B cell (primary cell): Measurements from ENCODE around the gene TCF25. TPM values are rescaled to one million over a fixed set of nuclear protein-coding genes. Genes with fewer than 3 reads are reported as not detected.

Experiments
- ATAC-seq: fragments of 200-7000 bp; cut with Tn5 transposase; one replicate; pipeline ENCODE4 v1.10.0; 2021; ENCODE audit warnings: low read depth, mild to moderate bottlenecking, moderate number of reproducible peaks, moderate library complexity
- CTCF ChIA-PET: fragments of 350-600 bp; sonication (Branson Sonifier 250); formaldehyde crosslinking; loops from one replicate; lab custom pipeline; 2021; ENCODE audit warnings: antibody characterized with exemption, inconsistent platforms; lab: Charles Lee
- POLR2A ChIA-PET: fragments of 350-600 bp; sonication (Branson Sonifier 250); formaldehyde crosslinking; loops from one replicate; lab custom pipeline; 2021; ENCODE audit warnings: antibody characterized with exemption; lab: Charles Lee
- DNase-seq: peaks from one replicate; pipeline ENCODE4 v3.0.0; 2013
- H2AFZ ChIP-seq: 2 replicates; pipeline ENCODE4 v1.6.1; 2012; ENCODE audit warnings: mild to moderate bottlenecking, low read depth, low read length; ENCODE audit not compliant: insufficient read depth, poor library complexity, severe bottlenecking
- H3K27ac ChIP-seq, 2 donors: 1 replicate in 1 of 2; 2 replicates in 1 of 2; pipeline ENCODE4 v1.5.1; 2012 to 2013; ENCODE audit warnings: low read length in 2 of 2, mild to moderate bottlenecking in 2 of 2, moderate library complexity in 1 of 2
- H3K27me3 ChIP-seq, 4 experiments: fragments of 200-600 bp in 1 of 4; sonication (generic) in 1 of 4; replicated peaks in 1 of 4; 1 replicate in 2 of 4; 2 replicates in 2 of 4; pipeline versions ENCODE4 v1.6.1 to v1.7.0; 2013 to 2016; ENCODE audit warnings: low read length in 3 of 4, mild to moderate bottlenecking in 2 of 4, mixed read lengths in 1 of 4, moderate library complexity in 1 of 4; ENCODE audit not compliant: insufficient read depth in 4 of 4, control insufficient read depth in 3 of 4; ENCODE audit errors: control extremely low read depth in 1 of 4
- H3K36me3 ChIP-seq, 2 experiments: replicated peaks in 1 of 2; 1 replicate in 1 of 2; 2 replicates in 1 of 2; pipeline versions ENCODE4 v1.6.1 to v1.7.1; 2013; ENCODE audit warnings: low read length in 1 of 2; ENCODE audit not compliant: insufficient read depth in 2 of 2, control insufficient read depth in 1 of 2; ENCODE audit errors: control extremely low read depth in 1 of 2, extremely low read depth in 1 of 2
- H3K4me1 ChIP-seq, 2 donors: fragments of 200-600 bp in 1 of 2; sonication (generic) in 1 of 2; 1 replicate in 1 of 2; 2 replicates in 1 of 2; pipeline versions ENCODE4 v1.5.1 to v1.6.1; 2013 to 2017; ENCODE audit warnings: low read length in 2 of 2; ENCODE audit not compliant: control insufficient read depth in 2 of 2, insufficient read depth in 2 of 2
- H3K4me2 ChIP-seq: replicated peaks from 2 replicates; pipeline ENCODE3; 2012; ENCODE audit warnings: mild to moderate bottlenecking, low read depth, low read length; ENCODE audit not compliant: poor library complexity, severe bottlenecking
- H3K4me3 ChIP-seq, 5 experiments: fragments of 200-600 bp in 1 of 5; sonication (generic) in 1 of 5; 1 replicate in 3 of 5; 2 replicates in 2 of 5; pipeline versions ENCODE4 v1.5.1 to v1.7.0; 2011 to 2016; ENCODE audit warnings: low read length in 4 of 5, mild to moderate bottlenecking in 4 of 5, low read depth in 2 of 5, control low read depth in 1 of 5, moderate library complexity in 1 of 5; ENCODE audit not compliant: insufficient read depth in 1 of 5; ENCODE audit errors: control extremely low read depth in 1 of 5, extremely low read depth in 1 of 5
- H3K79me2 ChIP-seq: fragments of 200-600 bp; sonication (generic); one replicate; pipeline ENCODE4 v1.6.0; 2016; ENCODE audit warnings: low read length; ENCODE audit not compliant: control insufficient read depth, insufficient read depth
- H3K9ac ChIP-seq: fragments of 200-600 bp; sonication (generic); 2 replicates; pipeline ENCODE4 v1.6.1; 2017; ENCODE audit warnings: mild to moderate bottlenecking, low read length, moderate library complexity
- H3K9me3 ChIP-seq, 3 donors: one replicate each; pipeline versions ENCODE4 v1.6.1 to v1.7.1; 2013; ENCODE audit warnings: low read length in 2 of 3; ENCODE audit not compliant: control insufficient read depth in 2 of 3, insufficient read depth in 1 of 3; ENCODE audit errors: control extremely low read depth in 1 of 3
- H4K20me1 ChIP-seq: 2 replicates; pipeline ENCODE4 v1.6.0; 2012; ENCODE audit warnings: mild to moderate bottlenecking, low read length; ENCODE audit not compliant: insufficient read depth, control insufficient read depth, poor library complexity, severe bottlenecking
- H3K27ac Mint-ChIP-seq: one replicate; pipeline ENCODE4 v1.8.0; 2021; ENCODE audit warnings: mixed read lengths
- H3K27me3 Mint-ChIP-seq: one replicate; pipeline ENCODE4 v1.8.0; 2021; ENCODE audit warnings: mixed read lengths
- H3K4me1 Mint-ChIP-seq: one replicate; pipeline ENCODE4 v1.8.0; 2021; ENCODE audit warnings: mixed read lengths
- H3K4me3 Mint-ChIP-seq: one replicate; pipeline ENCODE4 v1.8.0; 2021; ENCODE audit warnings: mixed read lengths
- H3K9me3 Mint-ChIP-seq: one replicate; pipeline ENCODE4 v1.8.0; 2022; ENCODE audit warnings: mixed read lengths; ENCODE audit not compliant: insufficient read depth
- EZH2 ChIP-seq: IDR thresholded peaks from 2 replicates; pipeline ENCODE4 v1.6.1; 2012; ENCODE audit warnings: borderline replicate concordance, low read depth, mild to moderate bottlenecking, moderate library complexity, low read length; ENCODE audit not compliant: insufficient read depth, poor library complexity, severe bottlenecking
- WGBS: methylation state at CpG from one replicate; pipeline ENCODE4 v1.1.5; 2013; ENCODE audit warnings: missing lambda C conversion rate; ENCODE audit not compliant: insufficient coverage; 5-methylcytosine and 5-hydroxymethylcytosine counted together
- intact Hi-C: fragments of 100-400 bp; cut with micrococcal nuclease; formaldehyde crosslinking; loops from one replicate; pipeline ENCODE4 v1.10.0; 2022
- polyA plus RNA-seq: library from polyadenylated mRNA; depleted of rRNA; stranded (reverse); fragments of >200 nt; gene quantifications from 2 replicates; pipeline ENCODE4 v1.2.3, GENCODE V29; 2012
- total RNA-seq, 2 donors: library from RNA; stranded (reverse); fragments of 120-200 nt in 1 of 2; gene quantifications; 1 replicate in 1 of 2; 2 replicates in 1 of 2; pipeline versions ENCODE4 v1.2.3 to v1.2.4, GENCODE V29; 2013 to 2022
- TF ChIP-seq, protein P1 (sequence below): fragments of 200-600 bp; IDR thresholded peaks from one replicate; pipeline ENCODE4 v1.8.0; 2022; ENCODE audit warnings: antibody characterized with exemption, mild to moderate bottlenecking

The TCF25 gene
- total and polyA plus RNA-seq, 2 donors (not counting 1 experiment from before 2014, with no cell fraction given) = 200 to 444 TPM

DNA sequence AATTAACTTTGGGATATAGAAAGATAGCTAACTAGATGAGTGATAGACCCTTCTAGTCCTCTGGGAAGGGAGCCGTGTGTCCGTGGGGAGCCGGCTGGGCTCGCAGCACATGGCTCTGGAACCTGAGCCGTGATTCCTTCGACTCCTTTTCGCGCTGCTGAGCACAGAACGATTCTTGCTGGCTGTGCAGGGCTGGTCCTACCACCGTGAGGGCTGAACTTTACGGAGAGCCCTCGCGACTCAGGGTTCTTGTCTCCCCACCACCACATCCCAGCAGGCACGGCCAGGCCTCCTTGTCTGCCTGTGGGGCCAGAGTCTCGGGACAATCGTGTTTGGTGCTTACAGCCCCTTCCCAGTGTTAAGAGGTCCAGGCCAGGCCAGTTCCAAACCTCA lies 13.8 kb upstream of the TCF25 start:
- Histone ChIP-seq H2AFZ (no peak overlapping the region), H3K4me2 (no peak overlapping the region), H3K79me2 (no peaks in the 10 kb centered on the region), H3K4me3 (no peak overlapping the region), H3K36me3 (no peaks in the 10 kb centered on the region), H3K27me3 (peaks cover 0 to 4% (median 0%) of the 10 kb centered on the region in 4 experiments), H3K27ac (no peak overlapping the region), H4K20me1 (no peaks in the 10 kb centered on the region), H3K9me3 (no peaks in the 10 kb centered on the region), H3K4me1 (peaks cover 16 to 29% of the 10 kb centered on the region in 2 donors), H3K9ac (no peak overlapping the region)
- DNase-seq (no peak), ATAC-seq (no peak)
- Mint-ChIP-seq H3K9me3 (no peaks in the 10 kb centered on the region), H3K4me3 (no peak overlapping the region), H3K27ac (no peak overlapping the region), H3K4me1 (peaks cover 25% of the 10 kb centered on the region), H3K27me3 (no peaks in the 10 kb centered on the region)
- CTCF ChIA-PET = interaction anchor here (0.6 to 6.1 kb wide), 19 partner anchors 13 to 534 kb away, joined by 3 to 105 read pairs (median 3); partner anchors contain the start of genes FANCA and TCF25
- no peak for TF ChIP-seq EZH2
- POLR2A ChIA-PET = no interaction called here
- intact Hi-C loops = loop anchor here (2.0 to 5.0 kb wide), 4 partner anchors 43 to 243 kb away; partner anchors contain the start of genes FANCA and SPATA2L
- WGBS = 94% methylated on average over 10 of the region's 16 CpGs

DNA sequence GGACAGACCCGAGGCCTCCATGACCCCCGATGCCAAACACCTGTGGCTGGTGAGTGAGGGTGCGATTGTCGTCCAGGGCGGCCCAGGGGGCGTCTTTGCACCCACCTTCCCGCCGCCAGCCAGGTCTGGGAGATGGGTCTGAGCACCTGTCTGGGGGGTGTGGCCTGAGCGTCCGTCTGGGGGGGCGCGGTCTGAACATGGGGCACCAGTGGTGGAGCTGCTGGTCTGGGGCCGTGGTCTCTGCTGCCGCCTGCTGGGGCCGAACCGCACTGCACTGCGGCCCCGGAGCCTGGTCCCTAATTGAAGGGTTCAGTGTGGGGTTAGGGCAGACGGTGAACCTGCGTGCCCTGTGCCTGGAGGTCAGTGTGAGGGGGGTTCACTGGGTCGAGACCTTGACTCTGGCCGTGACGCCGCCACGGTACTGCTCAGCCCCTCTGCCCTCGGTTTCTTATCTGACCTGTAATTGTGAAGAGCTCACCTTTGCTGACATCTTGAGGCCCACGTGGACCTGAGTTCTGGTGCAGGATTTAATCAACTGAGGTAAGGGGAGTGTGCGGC lies 12.6 kb upstream of the TCF25 start:
- Histone ChIP-seq H3K9ac (no peak overlapping the region), H3K36me3 (no peaks in the 10 kb centered on the region), H3K9me3 (no peaks in the 10 kb centered on the region), H3K4me3 (no peak overlapping the region), H3K27ac (no peak overlapping the region), H3K4me2 (peak overlapping the region; percentile 40), H3K79me2 (no peaks in the 10 kb centered on the region), H3K4me1 (peaks cover 17 to 29% of the 10 kb centered on the region in 2 donors), H2AFZ (no peak overlapping the region), H4K20me1 (no peaks in the 10 kb centered on the region), H3K27me3 (peaks cover 0 to 4% (median 0%) of the 10 kb centered on the region in 4 experiments)
- no peaks in the 10 kb centered on the region for H3K9me3 Mint-ChIP-seq
- H3K4me1 Mint-ChIP-seq = peaks cover 29% of the 10 kb centered on the region
- intact Hi-C loops = loop anchor here (2.0 to 5.0 kb wide), 4 partner anchors 44 to 244 kb away; partner anchors contain the start of genes FANCA and SPATA2L
- DNase-seq (peak; percentile 84), ATAC-seq (peak; percentile 93)
- POLR2A ChIA-PET = interaction anchor here (1.1 to 1.9 kb wide), 3 partner anchors 12 to 161 kb away, joined by 6 to 12 read pairs (median 7); partner anchors contain the start of gene TCF25
- no peak overlapping the region for H3K27ac Mint-ChIP-seq
- TF ChIP-seq, protein P1, sequence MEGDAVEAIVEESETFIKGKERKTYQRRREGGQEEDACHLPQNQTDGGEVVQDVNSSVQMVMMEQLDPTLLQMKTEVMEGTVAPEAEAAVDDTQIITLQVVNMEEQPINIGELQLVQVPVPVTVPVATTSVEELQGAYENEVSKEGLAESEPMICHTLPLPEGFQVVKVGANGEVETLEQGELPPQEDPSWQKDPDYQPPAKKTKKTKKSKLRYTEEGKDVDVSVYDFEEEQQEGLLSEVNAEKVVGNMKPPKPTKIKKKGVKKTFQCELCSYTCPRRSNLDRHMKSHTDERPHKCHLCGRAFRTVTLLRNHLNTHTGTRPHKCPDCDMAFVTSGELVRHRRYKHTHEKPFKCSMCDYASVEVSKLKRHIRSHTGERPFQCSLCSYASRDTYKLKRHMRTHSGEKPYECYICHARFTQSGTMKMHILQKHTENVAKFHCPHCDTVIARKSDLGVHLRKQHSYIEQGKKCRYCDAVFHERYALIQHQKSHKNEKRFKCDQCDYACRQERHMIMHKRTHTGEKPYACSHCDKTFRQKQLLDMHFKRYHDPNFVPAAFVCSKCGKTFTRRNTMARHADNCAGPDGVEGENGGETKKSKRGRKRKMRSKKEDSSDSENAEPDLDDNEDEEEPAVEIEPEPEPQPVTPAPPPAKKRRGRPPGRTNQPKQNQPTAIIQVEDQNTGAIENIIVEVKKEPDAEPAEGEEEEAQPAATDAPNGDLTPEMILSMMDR = peak; percentile 92
- TF ChIP-seq EZH2 = no peak
- H3K27me3 Mint-ChIP-seq = no peaks in the 10 kb centered on the region
- CTCF ChIA-PET = interaction anchor here (0.6 to 6.1 kb wide), 31 partner anchors 9 to 535 kb away, joined by 3 to 105 read pairs (median 4); partner anchors contain the start of genes CDK10, FANCA, SPG7 and TCF25
- 11% methylated on average over 21 of the region's 28 CpGs for WGBS
- no peak overlapping the region for H3K4me3 Mint-ChIP-seq
